ENCODE data around the gene OSMR. TPM values are rescaled to one million over a fixed set of nuclear protein-coding genes. Genes with fewer than 3 reads are reported as not detected.
A peak's percentile ranks its signal among the peaks of the same experiment; 100 is the strongest.

OSMR gene
- total RNA-seq, 2 donors from 2014 or later: 3.0 to 14.3 TPM

- no peaks in the 10 kb centered on the region for H3K36me3 ChIP-seq
- H3K9ac ChIP-seq (ENCODE audit: low read depth in 2 of 2, low read length in 2 of 2): no peak overlapping the region
- DNase-seq: no peak
- H3K4me1 ChIP-seq: no peaks in the 10 kb centered on the region
- intact Hi-C loops (cut with DNase I): no loop called here
- no peaks in the 10 kb centered on the region for H3K27me3 ChIP-seq
- TF ChIP-seq, protein P1, sequence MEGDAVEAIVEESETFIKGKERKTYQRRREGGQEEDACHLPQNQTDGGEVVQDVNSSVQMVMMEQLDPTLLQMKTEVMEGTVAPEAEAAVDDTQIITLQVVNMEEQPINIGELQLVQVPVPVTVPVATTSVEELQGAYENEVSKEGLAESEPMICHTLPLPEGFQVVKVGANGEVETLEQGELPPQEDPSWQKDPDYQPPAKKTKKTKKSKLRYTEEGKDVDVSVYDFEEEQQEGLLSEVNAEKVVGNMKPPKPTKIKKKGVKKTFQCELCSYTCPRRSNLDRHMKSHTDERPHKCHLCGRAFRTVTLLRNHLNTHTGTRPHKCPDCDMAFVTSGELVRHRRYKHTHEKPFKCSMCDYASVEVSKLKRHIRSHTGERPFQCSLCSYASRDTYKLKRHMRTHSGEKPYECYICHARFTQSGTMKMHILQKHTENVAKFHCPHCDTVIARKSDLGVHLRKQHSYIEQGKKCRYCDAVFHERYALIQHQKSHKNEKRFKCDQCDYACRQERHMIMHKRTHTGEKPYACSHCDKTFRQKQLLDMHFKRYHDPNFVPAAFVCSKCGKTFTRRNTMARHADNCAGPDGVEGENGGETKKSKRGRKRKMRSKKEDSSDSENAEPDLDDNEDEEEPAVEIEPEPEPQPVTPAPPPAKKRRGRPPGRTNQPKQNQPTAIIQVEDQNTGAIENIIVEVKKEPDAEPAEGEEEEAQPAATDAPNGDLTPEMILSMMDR (IDR thresholded peaks at IDR 0.05): no peak
- no peak overlapping the region for H3K27ac ChIP-seq
- no peak overlapping the region for H3K4me3 ChIP-seq
- no peaks in the 10 kb centered on the region for H3K9me3 ChIP-seq
Observed at GRCh38 chr5:38808666-38809343, 37.0 kb upstream of the OSMR start.

DNA sequence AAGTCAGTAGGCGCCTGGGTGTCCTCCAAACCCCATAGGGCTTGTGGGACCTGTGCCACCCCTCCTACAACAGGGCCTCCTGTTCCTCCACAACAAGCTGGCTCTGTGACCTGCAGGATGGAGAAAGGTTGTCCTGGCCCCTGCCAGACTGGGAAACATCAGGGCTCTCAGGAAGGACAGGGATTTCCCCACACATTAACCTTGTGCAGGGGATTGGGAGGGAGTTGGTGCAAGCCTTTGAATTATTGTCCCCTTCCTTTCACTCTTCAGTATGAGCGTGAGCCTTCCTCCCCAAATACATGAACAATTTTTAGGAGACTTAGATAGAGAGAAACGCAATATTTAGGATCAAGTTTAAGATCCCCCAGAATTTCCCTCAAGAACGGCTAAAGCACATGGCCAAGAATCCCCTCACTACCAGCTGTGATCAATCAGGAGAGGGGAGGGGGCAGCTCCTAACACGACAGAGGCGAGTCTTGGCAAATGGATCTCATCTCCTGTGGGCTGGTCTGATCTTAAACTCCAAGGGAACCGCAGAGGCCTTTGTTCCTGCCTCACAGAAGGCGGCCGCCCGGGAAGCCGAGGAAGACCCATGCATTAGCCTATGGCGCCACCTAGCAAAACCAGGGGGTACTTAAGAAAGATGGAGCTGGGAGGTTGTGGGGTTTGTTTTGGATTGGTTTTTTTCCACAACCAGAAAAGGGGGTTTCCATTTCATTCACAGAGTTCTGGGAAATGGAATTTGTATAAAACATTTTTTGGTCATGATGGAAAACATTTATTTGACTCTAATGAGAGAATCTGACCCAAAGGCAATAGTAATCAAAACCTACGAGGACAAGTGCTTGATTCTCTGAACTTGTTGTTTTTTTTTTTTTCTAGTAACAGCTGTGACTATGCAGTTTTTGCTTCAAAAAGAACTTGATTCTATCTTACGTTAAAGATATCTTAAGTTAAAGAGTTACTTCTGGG lies 36.1 kb upstream of the OSMR start:
- intact Hi-C loops (cut with DNase I): loop anchor here (5.0 kb wide), 1 partner anchor 367 kb away; no protein-coding TSS in a partner anchor
- no peaks in the 10 kb centered on the region for H3K36me3 ChIP-seq
- no peak overlapping the region for H3K9ac ChIP-seq (ENCODE audit: low read depth in 2 of 2, low read length in 2 of 2)
- H3K4me1 ChIP-seq: no peaks in the 10 kb centered on the region
- TF ChIP-seq, protein P1 (IDR thresholded peaks at IDR 0.05): peak; percentile 73
- H3K4me3 ChIP-seq: no peak overlapping the region
- peak; percentile 70 for DNase-seq
- no peak overlapping the region for H3K27ac ChIP-seq
- no peaks in the 10 kb centered on the region for H3K27me3 ChIP-seq
- no peaks in the 10 kb centered on the region for H3K9me3 ChIP-seq

GRCh38 chr5:38814879-38815278 lies 30.9 kb upstream of the OSMR start:
- intact Hi-C loops (cut with DNase I): loop anchor here (5.0 kb wide), 1 partner anchor 373 kb away; no protein-coding TSS in a partner anchor
- no peak for DNase-seq
- Histone ChIP-seq H3K27ac (no peak overlapping the region), H3K4me3 (no peak overlapping the region), H3K9ac (ENCODE audit: low read depth in 2 of 2, low read length in 2 of 2) (no peak overlapping the region), H3K4me1 (no peaks in the 10 kb centered on the region), H3K27me3 (no peaks in the 10 kb centered on the region), H3K36me3 (no peaks in the 10 kb centered on the region), H3K9me3 (no peaks in the 10 kb centered on the region)
- TF ChIP-seq, protein P1 (IDR thresholded peaks at IDR 0.05): no peak

GRCh38 chr5:38816083-38817030 lies 29.5 kb upstream of the OSMR start:
- no peaks in the 10 kb centered on the region for H3K27me3 ChIP-seq
- H3K27ac ChIP-seq: no peak overlapping the region
- H3K36me3 ChIP-seq: no peaks in the 10 kb centered on the region
- DNase-seq: no peak
- TF ChIP-seq, protein P1 (IDR thresholded peaks at IDR 0.05): no peak
- H3K9ac ChIP-seq (ENCODE audit: low read depth in 2 of 2, low read length in 2 of 2): no peak overlapping the region
- H3K9me3 ChIP-seq: no peaks in the 10 kb centered on the region
- intact Hi-C loops (cut with DNase I): no loop called here
- no peak overlapping the region for H3K4me3 ChIP-seq
- no peaks in the 10 kb centered on the region for H3K4me1 ChIP-seq

GRCh38 chr5:38821679-38822078 lies 24.1 kb upstream of the OSMR start:
- Histone ChIP-seq H3K27ac (no peak overlapping the region), H3K9ac (ENCODE audit: low read depth in 2 of 2, low read length in 2 of 2) (no peak overlapping the region), H3K9me3 (no peaks in the 10 kb centered on the region), H3K27me3 (no peaks in the 10 kb centered on the region), H3K36me3 (no peaks in the 10 kb centered on the region), H3K4me3 (no peak overlapping the region), H3K4me1 (no peaks in the 10 kb centered on the region)
- TF ChIP-seq, protein P1 (IDR thresholded peaks at IDR 0.05): no peak
- intact Hi-C loops (cut with DNase I): no loop called here
- no peak for DNase-seq
